GOT3 (cell line): ENCODE measurements around the gene UBE4B.
"Not testable (repeated sequence)": the region's sequence is repeated elsewhere in the genome, so short reads cannot be mapped to it uniquely, and the experiment has no call there.

Experiments used
- DNase-seq: peaks from one replicate; lab custom pipeline; 2025; ENCODE audit warnings: mixed read lengths; lab: John Stamatoyannopoulos, UW

Gene UBE4B

DNA sequence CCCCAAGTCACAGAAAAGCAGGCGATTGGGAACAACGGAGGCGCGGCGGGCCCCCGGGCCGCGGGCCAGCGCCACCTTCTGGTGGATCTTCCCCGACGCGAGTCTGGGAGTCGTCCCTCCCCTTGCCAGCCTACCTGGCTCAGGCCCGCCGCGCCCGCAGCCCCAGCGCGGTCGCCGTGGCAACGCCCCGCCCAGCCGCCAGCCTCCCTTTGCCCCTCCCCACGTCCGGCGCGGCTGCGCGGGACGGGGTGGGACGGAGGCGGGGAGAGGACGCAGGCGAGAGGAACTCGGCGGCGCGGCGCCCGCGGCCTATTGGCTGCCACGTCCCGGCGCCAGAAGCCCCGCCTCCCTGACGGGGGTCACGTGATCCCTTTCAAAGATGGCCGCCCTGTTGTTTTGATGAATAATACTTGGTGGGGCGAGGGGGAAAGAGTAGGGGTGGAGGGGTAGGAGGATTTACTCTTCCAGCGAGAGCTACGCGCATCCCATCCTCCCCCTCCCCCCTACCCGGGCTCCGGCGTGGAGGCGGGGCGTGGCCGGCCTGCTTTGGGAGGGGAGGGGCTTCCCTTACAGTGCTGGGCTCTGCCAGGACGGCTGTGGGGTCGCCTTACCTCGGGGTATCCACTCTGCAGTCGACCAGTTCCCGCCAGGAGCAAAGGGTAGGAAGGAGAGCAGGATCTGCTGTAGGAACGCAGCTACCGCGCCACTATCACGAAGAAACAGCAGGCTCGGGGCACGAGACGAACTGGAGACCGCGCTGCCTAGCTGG, at the start of gene UBE4B:
Gene UBE4B, plus strand, starts transcription at position 369 of the 769 bp plus-strand sequence. CDS start 713 bp downstream, outside the sequence.
- peak; percentile 97 for DNase-seq

DNA sequence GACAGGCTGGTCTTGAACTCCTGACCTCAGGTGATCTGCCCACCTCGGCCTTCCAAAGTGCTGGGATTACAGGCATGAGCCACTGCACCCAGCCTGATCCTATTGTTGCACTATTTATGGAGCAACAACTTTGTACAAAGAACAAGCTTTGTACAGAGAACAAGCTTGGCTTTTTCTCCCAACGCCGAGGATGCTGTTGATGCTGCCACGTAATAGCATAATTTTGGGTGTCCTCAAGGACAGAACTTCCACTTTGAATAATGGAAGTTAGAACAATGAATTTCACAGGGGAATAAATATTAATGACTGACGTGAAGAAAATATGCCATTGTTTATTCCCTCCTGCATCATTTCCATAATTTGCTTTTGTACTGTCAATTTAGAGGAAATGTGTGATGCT, 48.5 kb upstream of the UBE4B start:
- DNase-seq: no peak

DNA sequence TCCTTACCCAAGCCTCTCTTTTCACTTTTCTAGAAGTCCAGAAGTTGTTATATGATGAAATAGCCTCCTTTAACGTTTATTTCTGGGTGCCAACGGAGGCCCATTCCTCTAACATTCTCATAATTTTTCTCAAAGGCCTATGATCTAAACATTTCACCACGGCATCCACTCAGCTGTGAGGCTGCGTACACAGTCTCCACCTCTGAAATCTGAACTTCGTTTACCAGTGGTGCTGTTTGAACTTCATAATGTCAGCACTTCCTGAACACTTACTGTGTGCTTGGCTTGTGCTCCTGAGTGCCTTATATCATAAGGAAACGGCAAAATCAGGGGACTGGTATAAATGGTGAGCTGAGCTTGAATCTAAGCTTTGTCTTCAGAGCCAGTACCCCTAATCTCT, 47.8 kb upstream of the UBE4B start:
- DNase-seq: no peak

DNA sequence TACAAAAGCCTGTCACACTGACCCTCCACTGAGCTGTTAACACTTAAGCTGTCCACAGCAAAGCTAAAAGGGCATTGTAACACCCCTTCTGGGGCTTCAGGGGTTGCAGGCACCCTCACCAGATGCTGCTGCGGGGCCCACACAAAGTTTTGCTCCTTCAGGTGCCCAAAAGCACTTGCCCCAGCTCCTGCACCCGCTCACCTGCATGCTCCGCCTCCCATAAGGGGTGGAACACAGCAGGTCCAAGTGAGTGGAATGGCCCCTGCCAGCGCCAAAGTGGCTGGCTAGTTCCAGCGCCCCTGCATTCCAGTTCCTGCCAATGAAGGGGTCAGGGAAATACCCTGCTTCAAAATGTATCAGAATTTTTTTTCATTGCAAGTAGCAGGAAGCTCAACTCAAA, 43.0 kb upstream of the UBE4B start:
- no peak for DNase-seq

DNA sequence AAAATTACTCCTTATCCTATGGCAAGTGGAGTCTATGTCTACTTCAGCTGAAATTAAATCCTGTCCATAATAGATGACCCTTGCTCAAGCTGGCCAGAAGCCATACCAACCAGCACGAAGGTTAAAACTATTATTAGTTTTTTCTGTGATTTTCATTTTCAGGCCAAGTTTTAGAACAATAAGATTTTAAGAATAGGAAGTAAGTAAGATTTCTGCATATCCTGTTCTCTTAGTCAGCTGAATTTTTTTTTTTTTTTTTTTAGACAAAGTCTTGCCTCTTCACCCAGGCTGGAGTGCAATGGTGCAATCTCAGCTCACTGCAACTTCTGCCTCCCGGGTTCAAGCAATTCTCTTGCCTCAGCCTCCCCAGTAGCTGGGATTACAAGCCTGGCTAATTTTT, 41.8 kb upstream of the UBE4B start:
- no peak for DNase-seq

DNA sequence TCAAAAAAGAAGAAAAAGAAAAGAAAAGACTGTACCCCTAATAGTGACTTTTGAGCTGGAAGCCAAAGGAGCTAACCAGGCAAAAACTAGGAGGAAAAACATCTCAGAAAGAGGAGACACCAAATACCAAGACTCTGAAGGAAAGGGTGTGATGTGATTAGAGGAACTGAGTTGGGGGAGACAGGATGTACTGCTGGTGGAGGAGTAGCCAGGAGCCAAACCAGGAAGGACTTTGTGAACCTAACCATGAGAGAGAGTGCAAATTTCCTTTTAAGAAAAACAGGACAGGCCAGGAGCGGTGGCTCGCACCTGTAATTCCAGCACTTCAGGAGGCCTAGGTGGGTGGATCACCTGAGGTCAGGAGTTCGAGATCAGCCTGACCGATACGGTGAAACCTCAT, 39.8 kb upstream of the UBE4B start:
- no peak for DNase-seq

DNA sequence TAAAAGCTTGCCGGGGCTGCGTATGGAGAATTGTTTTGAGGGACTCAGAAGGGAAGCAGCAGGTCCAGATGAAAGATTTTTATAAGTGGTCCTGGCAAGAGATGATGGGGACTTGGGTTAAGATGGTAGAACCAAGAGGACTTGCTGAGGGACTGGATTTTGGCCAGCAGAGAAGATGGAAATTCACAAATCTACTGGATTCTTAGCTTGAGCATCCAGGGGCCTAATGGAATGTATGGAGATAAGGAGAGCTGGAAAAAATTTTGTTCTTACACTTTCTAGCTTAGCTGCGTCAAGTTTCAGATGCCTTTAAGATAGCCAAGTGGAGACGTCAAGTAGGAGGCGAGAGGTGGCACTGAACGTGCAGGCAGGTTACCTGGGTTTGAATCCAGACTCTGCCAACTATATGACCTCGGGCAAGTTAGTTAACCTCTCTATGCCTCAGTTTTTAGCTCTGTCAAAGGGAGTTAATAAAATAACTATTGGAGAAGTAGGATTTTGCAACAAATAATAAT, 39.1 kb upstream of the UBE4B start:
- DNase-seq: no peak

DNA sequence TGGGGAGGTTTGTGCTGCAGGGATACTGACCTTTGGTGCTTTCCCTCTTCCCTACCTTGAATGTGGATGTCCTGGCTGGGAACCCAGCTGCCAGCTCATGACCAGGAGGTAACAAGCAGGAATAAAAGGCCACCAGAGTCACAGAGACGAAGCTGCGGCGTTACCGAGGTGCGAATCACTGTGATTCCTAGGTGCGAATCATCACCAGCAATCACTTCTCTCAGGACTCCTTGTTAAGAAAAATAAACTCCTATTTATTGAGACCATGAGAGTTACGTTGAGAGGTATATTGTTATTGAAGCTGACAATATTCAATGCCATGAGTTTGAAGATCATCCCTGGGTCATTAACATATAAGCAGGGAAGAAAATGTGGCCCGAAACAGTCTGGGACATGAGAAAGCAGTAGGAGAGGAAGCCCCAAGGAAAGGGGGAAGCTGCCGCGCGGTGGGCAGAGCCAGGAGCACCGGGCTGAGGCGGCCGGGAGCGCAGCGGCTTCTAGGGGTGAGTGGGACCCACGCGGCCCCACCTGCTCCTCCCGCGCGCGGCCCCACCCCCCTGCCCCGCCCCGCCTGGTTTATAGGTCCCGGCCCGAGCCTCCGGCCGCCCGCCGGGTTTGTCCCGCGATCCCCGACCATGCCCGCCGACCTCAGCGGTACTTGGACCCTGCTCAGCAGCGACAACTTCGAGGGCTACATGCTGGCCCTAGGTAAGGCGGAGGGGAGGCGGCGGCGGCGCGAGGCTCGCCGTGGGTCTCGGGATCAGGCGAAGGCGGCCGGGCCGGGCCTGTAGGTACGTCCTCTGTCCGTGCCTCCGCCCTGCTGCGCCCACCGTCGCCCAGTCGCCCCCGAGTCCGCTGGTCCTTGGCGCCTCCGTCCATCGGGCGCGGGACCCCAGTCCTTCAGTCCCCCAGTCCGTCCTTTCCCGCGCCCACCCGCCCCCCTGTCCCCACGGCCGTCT, 35.9 kb upstream of the UBE4B start, which contains the start of gene RBP7:
Gene RBP7, plus strand, starts transcription at position 605 of the 959 bp plus-strand sequence. Its CDS starts 31 bp downstream, at position 636.
- no peak for DNase-seq

DNA sequence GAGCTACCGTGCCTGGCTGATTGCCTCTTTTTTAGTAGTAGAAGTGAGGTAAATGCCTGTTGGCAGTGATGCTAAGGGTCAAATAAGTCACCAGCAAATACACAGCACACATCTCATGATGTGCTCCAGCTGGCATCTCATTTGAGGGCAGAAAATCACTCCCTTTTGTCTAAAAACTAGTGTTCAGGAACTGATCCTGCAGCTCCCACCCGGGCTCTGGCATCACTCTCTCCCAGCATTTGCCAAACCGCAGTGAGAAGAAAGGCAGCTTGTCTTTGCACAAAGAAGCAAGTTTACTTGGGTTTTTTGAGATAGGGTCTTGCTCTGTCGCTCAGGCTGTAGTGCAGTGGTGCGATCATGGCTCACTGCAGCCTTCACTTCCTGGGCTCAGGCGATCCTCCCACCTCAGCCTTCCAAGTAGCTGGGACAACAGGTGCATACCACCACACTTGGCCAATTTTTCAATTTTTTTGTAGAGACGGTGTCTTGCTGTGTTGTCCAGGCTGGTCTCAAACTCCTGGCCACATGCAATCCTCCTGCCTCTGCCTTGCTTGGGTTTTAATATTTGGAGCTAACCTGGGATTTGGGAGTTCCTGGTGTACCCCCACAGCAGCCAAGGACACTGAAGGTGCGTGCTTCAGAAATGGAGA, 31.6 kb upstream of the UBE4B start:
- DNase-seq: no peak

DNA sequence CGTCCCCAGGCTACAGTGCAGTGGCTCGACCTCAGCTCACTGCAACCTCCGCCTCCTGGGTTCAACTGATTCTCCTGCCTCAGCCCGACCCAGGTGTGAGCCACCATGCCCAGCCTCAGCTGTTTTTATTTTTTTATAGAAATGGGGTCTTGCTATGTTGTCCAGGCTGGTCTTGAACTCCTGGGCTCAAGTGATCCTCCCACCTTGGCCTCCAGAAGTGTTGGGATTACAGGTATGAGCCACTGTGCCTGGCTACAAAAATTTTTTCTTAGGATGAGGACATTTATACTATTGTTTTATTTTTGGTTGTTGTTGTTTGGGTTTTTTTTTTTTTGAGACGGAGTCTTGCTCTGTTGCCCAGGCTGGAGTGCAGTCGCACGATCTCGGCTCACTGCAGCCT, 27.5 kb upstream of the UBE4B start:
- not testable (repeated sequence) for DNase-seq

DNA sequence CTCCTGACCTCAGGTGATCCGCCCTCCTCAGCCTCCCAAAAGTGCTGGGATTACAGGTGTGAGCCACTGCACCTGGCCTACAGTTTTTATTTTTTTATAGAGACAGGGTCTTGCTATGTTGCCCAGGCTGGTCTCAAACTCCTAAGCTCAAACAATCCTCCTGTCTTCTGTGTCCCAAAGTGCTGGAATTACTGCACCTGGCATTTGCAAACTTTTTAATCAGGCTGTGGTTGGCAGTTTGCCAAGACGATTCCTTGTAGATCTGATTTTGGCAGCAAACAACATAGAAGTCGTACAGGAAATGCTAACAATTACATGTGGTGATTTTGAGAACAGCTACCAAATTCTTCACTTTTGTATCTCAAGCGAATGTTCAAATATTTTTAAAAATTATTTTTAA, 25.6 kb upstream of the UBE4B start:
- DNase-seq: no peak

DNA sequence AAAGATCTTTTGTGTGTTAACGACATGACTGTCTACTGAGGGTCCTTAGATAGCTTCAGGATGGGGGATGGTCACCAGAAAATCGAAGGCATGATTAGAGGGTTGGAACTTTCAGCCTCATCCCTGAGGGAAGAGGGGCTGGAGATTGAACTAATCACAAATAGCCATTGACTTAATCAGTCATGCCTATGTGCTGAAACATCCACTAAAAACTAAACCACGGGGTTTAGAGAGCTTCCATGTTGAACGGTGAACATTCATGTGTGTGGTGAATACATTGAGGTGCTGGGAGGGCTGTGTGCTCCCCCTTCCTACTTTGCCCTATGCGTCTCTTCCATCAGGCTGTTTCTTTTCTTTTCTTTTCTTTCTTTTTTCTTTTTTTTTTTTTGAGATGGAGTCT, 18.7 kb upstream of the UBE4B start:
- no peak for DNase-seq

DNA sequence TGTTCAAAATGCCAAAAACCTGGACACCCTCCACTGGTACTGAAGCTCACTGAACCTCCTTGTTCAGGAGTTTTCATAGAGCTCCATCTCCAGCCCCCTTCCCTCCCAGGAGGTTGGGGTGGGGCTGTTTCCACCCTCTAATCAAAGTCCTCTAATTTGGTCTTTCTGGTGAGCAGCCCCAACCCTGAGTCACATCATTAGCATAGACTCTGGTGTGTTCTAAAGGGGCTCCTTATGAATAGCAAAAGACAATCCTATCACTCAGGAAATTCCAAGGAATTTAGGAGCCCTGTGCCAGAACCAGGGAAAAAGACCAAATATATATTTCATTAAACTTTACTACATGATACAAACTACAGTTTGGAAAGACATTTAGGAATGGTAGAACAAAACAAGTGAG, 13.2 kb upstream of the UBE4B start:
- DNase-seq: no peak

DNA sequence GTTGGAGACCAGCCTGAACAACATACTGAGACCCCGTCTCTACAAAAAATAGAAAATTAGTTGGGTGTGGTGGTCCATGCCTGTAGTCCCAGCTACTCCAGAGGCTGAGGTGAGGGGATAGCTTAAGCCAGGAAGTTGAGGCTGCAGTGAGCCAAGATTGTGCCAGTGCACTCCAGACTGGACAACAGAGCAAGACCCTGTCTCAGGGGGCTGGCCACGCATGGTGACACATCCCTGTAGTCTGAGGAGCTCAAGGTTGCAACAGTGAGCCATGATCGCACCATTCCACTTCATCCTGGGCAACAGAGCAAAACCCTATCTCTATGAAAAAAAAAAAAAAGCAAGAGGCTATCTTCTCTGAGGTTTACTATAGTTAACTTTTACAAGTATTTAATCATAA, 12.7 kb upstream of the UBE4B start:
- no peak for DNase-seq

DNA sequence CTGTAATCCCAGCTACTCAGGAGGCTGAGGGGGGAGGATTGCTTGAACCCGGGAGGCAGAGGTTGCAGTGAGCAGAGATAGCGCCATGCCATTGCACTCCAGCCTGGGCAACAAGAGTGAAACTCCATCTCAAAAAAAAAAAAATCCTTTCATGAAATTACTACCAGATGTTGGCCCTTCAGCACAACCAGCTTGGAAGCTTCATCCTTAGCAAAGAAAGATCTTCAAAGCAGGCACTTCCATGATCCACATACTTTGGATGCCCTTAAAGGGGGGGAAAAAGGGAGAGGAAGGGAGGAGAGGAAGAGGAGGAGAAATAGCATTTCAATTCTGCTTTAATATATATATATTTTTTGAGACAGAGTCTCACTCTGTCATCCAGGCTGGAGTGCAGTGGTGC, 12.1 kb upstream of the UBE4B start:
- DNase-seq: not testable (repeated sequence)

DNA sequence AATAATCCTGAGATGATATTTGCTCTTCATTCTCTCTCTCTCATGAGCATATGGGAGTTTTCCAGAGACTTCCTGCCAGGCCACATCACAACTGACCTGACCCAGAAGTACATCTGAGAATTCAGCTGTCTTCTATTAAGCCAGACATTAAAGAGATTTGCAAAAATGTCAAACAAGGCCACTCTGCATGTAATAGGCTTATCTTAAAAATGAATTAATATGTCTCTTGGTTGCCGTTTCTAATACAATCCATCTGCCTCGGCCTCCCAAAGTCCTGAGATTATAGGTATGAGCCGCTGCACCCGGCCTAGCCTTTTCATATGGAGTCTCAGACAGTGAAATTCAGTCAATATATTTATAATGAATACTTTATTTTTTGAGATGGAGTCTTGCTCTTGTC, 10.8 kb upstream of the UBE4B start:
- not testable (repeated sequence) for DNase-seq

DNA sequence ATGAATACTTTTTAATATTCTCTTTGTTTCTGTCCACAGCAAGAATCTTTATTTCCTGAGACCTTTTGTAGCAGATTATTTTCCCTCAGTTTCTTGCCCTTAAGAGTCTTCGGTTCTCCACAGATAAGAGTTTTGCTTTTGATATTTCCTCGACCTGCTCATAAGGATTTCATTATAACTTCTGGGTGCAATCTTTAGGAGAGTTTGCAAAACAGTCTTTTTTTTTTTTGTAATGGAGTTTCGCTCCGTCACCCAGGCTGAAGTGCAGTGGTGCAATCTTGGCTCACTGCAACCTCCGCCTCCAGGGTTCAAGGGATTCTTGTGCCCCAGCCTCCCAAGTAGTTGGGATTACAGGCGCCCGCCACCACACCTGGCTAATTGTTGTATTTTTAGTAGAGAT, 10.1 kb upstream of the UBE4B start:
- no peak for DNase-seq

DNA sequence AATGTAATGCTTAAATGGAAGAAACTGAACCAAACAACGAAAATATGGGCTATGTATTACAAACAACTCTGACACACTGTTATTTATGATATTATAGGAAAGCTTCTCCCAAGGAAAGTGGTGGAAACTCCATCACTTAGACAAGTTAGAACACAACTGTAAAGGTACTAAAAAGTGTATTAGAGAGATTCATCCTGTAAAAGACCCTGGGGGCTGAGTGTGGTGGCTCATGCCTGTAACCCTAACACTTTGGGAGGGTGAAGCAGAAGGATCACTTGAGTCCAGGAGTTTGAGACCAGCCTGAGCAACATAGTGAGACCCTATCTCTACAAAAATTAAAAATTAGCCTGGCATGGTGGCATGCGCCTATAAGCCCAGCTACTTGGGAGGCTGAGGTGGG, 7.4 kb upstream of the UBE4B start:
- DNase-seq: no peak

DNA sequence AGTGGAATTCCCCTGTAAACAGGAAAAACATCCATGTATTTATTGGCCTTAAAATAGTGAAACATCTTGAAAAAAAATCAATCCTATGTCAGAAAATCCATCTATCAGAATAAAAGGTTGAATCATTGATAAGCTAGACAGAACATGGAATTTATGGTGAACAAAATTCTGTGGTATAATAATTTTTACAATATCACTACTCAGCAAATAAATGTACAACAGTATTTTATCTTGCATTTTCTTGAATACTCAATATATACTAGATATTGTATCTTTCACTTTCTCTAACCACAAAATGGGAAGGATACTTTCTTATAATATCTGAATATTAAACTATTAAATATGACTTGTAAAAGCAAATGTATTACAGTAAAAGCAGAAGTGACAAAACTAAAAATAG, 5.7 kb upstream of the UBE4B start:
- DNase-seq: no peak

DNA sequence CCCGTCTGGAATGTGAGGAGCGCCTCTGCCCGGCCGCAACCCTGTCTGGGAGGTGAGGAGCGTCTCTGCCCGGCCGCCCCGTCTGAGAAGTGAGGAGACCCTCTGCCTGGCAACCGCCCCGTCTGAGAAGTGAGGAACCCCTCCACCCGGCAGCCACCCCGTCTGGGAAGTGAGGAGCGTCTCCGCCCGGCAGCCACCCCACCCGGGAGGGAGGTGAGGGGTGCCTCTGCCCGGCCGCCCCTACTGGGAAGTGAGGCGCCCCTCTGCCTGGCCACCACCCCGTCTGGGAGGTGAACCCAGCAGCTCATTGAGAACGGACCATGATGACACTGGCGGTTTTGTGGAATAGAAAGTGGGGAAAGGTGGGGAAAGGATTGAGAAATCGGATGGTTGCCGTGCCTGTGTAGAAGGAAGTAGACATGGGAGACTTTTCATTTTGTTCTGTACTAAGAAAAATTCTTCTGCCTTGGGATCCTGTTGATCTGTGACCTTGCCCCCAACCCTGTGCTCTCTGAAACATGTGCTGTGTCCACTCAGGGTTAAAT, 3.7 kb upstream of the UBE4B start:
- not testable (repeated sequence) for DNase-seq

DNA sequence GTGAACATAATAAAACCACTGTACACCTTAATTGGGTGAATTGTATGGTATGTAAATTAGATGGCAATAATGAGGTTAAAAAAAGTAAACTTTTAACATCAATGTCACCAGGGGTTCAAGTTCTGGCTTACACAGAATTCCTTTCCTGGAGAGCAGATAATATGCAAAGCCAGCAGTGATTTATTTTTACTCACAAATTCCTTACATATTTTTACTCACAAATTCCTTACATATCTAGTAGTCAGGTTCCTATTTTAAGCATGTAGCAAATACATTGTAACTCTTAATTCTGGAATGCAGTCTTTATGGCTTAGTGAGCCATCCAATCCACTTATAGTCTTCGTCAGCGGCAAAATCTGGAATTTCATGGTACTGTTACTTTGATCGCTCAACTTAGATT, 1.3 kb upstream of the UBE4B start:
- DNase-seq: no peak

DNA sequence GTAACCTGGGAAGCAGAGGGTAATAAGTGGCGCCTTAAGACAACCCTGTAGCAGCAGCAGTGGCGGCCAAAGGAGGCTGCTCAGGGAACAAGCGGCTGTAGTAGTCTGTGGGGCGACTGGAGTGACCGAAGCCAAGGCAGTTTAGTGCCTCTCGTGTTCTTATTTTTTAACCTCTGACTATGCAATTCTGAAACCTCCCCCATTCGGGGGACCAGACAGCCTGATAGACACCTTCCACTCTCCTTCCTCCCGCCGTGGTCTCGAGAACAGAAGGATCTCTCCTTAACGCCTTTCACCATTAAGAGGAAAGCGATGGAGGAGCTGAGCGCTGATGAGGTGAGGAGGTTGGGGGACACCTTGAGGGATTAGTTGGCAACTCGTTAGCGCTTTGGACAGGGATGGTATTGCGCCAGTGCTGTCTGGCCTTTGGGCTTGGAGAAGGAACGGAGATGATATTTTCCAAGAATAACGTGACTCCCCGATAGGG, 644 bp downstream of the UBE4B start:
- no peak for DNase-seq
